Stimulated activated CD4-positive, alpha-beta T cell treated with anti-CD3 and anti-CD28 coated beads, Interleukin-4, amount 100 ng/mL, for 1 hour (primary cell): Measurements from ENCODE around the gene PCDHB11.
"Not testable (repeated sequence)": the region's sequence is repeated elsewhere in the genome, so short reads cannot be mapped to it uniquely, and the experiment has no call there.

Experiments
- DNase-seq: peaks from one replicate; pipeline ENCODE4 v3.0.0-alpha.2; 2020

PCDHB11 gene

DNA sequence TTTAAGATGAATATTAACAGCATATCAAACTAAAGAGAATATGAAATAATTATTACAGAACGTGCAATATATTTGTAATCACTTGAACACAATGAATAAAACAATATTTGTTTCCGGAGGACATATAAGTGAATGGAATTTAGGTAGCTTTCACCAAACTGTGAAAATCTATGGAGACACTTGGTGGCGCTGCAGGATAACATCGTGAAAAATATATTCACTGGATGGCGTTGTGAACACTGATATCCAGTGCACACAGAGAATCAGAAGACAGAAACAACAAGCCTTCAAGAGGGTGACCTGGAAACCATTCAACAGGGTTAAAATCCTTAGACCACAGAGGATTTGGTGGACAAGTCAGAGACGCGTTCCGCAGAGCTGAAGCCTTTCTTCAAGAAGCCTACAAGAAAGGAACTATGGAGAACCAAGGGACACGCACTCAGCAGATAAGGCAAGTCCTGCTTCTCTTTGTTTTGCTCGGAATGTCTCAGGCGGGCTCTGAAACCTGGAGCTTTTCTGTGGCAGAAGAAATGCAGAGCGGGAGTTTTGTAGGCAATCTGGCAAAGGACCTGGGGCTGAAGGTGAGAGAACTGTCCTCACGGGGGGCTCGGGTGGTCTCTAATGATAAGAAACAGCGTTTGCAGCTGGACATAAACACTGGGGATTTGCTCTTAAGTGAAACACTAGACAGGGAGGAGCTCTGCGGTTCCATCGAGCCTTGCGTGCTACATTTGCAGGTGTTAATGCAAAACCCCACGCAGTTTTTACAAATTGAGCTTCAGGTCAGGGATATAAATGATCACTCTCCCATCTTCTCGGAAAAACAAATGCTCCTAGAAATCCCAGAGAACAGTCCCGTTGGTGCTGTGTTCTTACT lies at the start of gene PCDHB11:
PCDHB11 (plus strand) TSS at position 269 of the 877 bp plus-strand sequence; CDS start at position 417, 148 bp downstream.
- no peak for DNase-seq

GRCh38 chr5:141149812-141150211 lies 49.6 kb upstream of the PCDHB11 start, which contains the start of gene PCDHB6:
Gene PCDHB6, plus strand, starts transcription at chr5:141150057. Its CDS starts 201 bp downstream, at chr5:141150258.
- DNase-seq, result no peak

DNA sequence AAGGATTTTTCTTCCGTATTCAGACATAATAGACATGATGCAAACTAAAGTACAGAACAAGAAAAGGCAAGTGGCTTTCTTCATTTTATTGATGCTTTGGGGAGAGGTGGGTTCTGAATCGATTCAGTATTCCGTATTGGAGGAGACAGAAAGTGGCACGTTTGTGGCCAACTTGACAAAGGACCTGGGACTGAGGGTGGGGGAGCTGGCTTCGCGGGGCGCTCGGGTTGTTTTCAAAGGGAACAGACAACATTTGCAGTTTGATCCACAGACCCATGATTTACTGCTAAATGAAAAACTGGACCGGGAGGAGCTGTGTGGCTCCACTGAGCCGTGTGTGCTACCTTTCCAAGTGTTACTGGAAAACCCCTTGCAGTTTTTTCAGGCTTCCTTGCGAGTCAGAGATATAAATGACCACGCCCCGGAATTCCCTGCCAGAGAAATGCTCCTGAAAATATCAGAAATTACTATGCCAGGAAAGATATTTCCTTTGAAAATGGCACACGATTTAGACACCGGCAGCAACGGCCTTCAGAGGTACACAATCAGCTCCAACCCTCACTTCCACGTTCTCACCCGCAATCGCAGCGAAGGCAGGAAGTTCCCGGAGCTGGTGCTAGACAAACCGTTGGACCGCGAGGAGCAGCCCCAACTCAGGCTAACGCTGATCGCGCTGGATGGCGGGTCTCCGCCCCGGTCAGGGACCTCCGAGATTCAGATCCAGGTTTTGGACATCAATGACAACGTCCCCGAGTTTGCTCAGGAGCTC lies 49.0 kb upstream of the PCDHB11 start:
- DNase-seq, result no peak

- DNase-seq, result no peak
Measured at GRCh38 chr5:141150993-141151325, 48.5 kb upstream of the PCDHB11 start.

DNA sequence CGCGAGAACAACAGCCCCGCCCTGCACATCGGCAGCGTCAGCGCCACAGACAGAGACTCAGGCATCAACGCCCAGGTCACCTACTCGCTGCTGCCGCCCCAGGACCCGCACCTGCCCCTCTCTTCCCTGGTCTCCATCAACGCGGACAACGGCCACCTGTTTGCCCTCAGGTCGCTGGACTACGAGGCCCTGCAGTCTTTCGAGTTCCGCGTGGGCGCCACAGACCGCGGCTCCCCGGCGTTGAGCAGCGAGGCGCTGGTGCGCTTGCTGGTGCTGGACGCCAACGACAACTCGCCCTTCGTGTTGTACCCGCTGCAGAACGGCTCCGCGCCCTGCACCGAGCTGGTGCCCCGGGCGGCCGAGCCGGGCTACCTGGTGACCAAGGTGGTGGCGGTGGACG lies 47.8 kb upstream of the PCDHB11 start:
- DNase-seq, result not testable (repeated sequence)

GRCh38 chr5:141152096-141152495 lies 47.3 kb upstream of the PCDHB11 start:
- not testable (repeated sequence) for DNase-seq

DNA sequence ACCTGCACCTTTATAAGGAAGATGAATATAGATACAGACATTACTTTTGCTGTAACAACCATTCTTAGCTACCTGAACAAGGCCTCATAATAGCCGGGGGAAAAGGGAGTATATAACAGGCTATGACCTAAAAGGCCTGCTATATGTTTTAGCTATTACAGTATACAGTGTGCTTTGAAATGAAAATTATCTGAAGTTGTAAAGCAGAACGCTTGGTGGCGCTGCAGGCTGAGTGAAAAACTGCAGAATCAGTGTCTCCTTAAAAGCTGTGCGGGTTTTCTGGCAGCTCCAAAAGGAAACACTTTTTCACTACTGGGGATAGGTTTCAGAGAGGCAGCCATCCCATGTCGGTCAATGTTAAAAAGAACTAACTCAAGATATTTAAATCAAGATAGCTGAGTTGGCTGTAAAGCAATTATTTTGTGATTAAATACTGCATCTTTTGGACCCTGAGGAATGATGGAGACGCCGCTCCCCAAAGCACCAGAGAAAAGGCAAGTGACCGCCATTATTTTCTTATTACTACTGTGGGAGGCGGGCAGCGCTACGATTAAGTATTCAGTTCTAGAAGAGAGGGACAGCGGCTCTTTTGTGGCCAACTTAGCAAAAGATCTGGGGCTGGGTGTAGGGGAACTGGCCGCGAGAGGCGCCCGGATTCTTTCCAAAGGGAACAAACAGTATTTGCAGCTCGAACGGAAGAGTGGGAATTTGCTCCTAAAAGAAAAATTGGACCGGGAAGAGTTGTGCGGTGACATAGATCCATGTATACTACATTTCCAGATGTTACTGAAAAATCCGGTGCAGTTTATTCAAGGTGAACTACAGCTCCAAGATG lies 43.7 kb upstream of the PCDHB11 start:
- no peak for DNase-seq

GRCh38 chr5:141157356-141157755 lies 42.1 kb upstream of the PCDHB11 start:
- DNase-seq, result not testable (repeated sequence)

DNA sequence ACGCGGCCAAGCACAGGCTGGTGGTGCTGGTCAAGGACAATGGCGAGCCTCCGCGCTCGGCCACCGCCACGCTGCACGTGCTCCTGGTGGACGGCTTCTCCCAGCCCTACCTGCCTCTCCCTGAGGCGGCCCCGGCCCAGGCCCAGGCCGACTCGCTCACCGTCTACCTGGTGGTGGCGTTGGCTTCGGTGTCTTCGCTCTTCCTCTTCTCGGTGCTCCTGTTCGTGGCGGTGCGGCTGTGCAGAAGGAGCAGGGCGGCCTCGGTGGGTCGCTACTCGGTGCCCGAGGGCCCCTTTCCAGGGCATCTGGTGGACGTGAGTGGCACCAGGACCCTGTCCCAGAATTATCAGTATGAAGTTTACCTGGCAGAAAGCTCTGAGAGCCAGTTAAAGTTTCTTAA lies 41.5 kb upstream of the PCDHB11 start:
- not testable (repeated sequence) for DNase-seq

GRCh38 chr5:141172381-141173204 lies 26.8 kb upstream of the PCDHB11 start, which contains the start of gene PCDHB7:
Gene PCDHB7, plus strand, starts transcription at chr5:141172644. Its CDS starts 192 bp downstream, at chr5:141172836.
- peak; percentile 14 for DNase-seq

GRCh38 chr5:141174291-141175104 lies 24.9 kb upstream of the PCDHB11 start:
- DNase-seq, result not testable (repeated sequence)

DNA sequence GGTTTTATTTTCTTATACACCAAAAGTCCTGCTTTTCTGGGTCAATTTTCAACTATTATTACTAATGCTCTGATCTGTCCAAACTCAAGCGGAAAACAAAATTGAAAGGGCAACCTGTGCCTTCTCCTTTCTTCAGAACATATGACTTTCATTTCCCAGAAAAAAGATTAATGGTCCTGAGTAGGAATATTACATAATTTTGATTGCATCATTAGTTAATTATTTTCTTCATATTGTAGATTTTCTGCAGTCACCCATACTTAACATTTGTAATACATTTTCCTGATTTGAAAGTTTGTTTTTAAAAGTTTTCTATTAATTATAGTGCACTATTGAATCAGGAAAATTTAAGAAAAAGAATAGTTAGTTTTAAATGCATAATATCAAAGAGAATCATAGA lies 23.5 kb upstream of the PCDHB11 start:
- DNase-seq, result no peak

DNA sequence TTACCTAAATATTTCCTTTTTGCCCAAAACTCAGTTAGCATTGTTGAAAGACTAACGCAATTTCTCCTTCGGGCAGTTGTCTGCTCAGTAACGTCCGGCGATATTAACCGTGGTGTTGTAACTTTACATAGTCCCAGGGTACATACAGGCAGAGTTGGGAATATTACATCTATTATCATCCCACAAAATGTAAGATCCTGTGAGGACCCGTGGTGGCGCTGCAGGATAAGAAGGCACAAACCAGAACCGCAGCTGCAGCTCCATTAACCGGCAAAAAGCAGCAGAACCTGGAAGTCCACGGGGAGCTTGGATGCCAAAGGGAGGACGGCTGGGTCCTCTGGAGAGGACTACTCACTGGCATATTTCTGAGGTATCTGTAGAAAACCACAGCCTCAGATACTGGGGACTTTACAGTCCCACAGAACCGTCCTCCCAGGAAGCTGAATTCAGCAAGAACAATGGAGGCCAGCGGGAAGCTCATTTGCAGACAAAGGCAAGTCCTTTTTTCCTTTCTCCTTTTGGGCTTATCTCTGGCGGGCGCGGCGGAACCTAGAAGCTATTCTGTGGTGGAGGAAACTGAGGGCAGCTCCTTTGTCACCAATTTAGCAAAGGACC lies 21.7 kb upstream of the PCDHB11 start, which contains the start of gene PCDHB8:
PCDHB8 (plus strand) TSS at position 214 of the 615 bp plus-strand sequence; CDS start at position 459, 245 bp downstream.
- not testable (repeated sequence) for DNase-seq

DNA sequence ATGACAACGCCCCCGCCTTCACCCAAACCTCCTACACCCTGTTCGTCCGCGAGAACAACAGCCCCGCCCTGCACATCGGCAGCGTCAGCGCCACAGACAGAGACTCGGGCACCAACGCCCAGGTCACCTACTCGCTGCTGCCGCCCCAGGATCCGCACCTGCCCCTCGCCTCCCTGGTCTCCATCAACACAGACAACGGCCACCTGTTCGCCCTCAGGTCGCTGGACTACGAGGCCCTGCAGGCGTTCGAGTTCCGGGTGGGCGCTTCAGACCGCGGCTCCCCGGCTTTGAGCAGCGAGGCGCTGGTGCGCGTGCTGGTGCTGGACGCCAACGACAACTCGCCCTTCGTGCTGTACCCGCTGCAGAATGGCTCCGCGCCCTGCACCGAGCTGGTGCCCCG lies 20.1 kb upstream of the PCDHB11 start:
- not testable (repeated sequence) for DNase-seq

GRCh38 chr5:141179876-141180275 lies 19.6 kb upstream of the PCDHB11 start:
- not testable (repeated sequence) for DNase-seq

GRCh38 chr5:141180313-141180712 lies 19.1 kb upstream of the PCDHB11 start:
- DNase-seq, result no peak

- DNase-seq, result no peak
Measured at GRCh38 chr5:141182248-141182647, 17.2 kb upstream of the PCDHB11 start, which contains the start of gene PCDHB16. Gene PCDHB16, plus strand, starts transcription at chr5:141182387. Its CDS starts 173 bp downstream, at chr5:141182560.

GRCh38 chr5:141184117-141184855 lies 15.1 kb upstream of the PCDHB11 start:
- DNase-seq, result not testable (repeated sequence)

DNA sequence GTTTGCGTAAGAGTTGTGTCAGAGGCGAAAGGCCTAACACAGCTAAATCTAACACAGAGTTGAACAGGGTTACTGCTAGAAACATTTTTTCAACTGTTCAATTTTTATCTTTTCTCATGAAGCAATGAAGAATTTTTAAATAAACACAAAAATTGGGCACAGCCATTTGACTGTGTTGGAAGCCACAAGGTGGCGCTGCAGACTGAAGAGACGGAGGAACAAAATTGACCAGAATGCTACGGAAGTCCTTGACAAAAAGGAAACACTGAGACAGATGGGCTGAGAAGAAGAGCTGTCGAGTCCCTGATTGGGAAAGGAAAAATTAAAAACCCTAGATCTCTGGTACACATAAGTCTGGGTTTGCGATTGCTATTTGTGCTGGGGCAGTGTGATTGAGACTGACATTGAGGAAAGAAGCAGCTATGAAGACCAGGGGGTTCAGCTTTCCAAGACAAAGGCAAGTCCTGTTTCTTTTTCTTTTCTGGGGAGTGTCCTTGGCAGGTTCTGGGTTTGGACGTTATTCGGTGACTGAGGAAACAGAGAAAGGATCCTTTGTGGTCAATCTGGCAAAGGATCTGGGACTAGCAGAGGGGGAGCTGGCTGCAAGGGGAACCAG lies 12.4 kb upstream of the PCDHB11 start, which contains the start of gene PCDHB9:
PCDHB9 (plus strand) TSS at position 265 of the 616 bp plus-strand sequence; CDS start at position 423, 158 bp downstream.
- DNase-seq, result peak; percentile 26
